Activated CD4-positive, alpha-beta memory T cell treated with anti-CD3 and anti-CD28 coated beads, Interleukin-2, amount 10 ng/mL, durations not matched to agents 7 days and 5 days (primary cell): ENCODE results near the gene FSTL4. TPM values are rescaled to one million over a fixed set of nuclear protein-coding genes. Genes with fewer than 3 reads are reported as not detected.

Source experiments
- CTCF ChIA-PET: fragments of 350-600 bp; sonication (Branson Sonifier 250); formaldehyde crosslinking; loops from one replicate; lab custom pipeline; 2021; ENCODE audit warnings: antibody characterized with exemption, inconsistent platforms; lab: Charles Lee
- POLR2A ChIA-PET: fragments of 350-600 bp; sonication (Branson Sonifier 250); formaldehyde crosslinking; loops from one replicate; lab custom pipeline; 2021; ENCODE audit warnings: antibody characterized with exemption; lab: Charles Lee
- DNase-seq: peaks from one replicate; pipeline ENCODE4 v3.0.0-alpha.2; 2020
- H3K27ac Mint-ChIP-seq: one replicate; pipeline ENCODE4 v1.8.0; 2021; ENCODE audit warnings: mild to moderate bottlenecking, mixed read lengths
- H3K27me3 Mint-ChIP-seq: one replicate; pipeline ENCODE4 v1.8.0; 2021; ENCODE audit warnings: mixed read lengths
- H3K36me3 Mint-ChIP-seq: one replicate; pipeline ENCODE4 v1.8.0; 2021; ENCODE audit warnings: low read depth, mixed read lengths
- H3K4me1 Mint-ChIP-seq: one replicate; pipeline ENCODE4 v1.8.0; 2021; ENCODE audit warnings: mixed read lengths
- H3K4me3 Mint-ChIP-seq: one replicate; pipeline ENCODE4 v1.8.0; 2021; ENCODE audit warnings: mild to moderate bottlenecking, mixed read lengths
- H3K9me3 Mint-ChIP-seq: one replicate; pipeline ENCODE4 v1.8.0; 2021; ENCODE audit warnings: mixed read lengths
- total RNA-seq, 2 experiments: library from RNA; stranded (reverse); gene quantifications; one replicate each; pipeline ENCODE4 v1.2.3, GENCODE V29; 2021

The FSTL4 gene
- total RNA-seq, 2 experiments from 2014 or later, result not detected

DNA sequence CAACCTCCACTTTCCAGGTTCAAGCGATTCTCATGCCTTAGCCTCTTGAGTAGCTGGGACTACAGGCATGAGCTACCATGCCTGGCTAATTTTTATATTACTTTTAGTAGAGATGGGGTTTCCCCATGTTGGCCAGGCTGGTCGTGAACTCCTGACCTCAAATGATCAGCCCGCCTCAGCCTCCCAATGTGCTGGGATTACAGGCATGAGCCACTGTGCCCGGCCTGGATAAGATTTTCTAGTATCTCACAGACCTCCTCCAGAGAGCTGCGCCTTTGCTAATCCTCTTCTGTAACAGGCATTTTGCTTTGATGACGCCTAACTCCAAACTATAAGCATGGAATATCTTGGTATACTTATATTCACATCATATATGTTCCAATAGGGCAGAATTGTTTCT is 99.4 kb downstream of the FSTL4 start:
- Mint-ChIP-seq H3K4me1 (no peaks in the 10 kb centered on the region), H3K4me3 (no peak overlapping the region), H3K27ac (no peak overlapping the region), H3K27me3 (peaks cover 14% of the 10 kb centered on the region), H3K36me3 (no peaks in the 10 kb centered on the region), H3K9me3 (no peaks in the 10 kb centered on the region)
- ChIA-PET CTCF (no interaction called here), POLR2A (no interaction called here)
- no peak for DNase-seq

DNA sequence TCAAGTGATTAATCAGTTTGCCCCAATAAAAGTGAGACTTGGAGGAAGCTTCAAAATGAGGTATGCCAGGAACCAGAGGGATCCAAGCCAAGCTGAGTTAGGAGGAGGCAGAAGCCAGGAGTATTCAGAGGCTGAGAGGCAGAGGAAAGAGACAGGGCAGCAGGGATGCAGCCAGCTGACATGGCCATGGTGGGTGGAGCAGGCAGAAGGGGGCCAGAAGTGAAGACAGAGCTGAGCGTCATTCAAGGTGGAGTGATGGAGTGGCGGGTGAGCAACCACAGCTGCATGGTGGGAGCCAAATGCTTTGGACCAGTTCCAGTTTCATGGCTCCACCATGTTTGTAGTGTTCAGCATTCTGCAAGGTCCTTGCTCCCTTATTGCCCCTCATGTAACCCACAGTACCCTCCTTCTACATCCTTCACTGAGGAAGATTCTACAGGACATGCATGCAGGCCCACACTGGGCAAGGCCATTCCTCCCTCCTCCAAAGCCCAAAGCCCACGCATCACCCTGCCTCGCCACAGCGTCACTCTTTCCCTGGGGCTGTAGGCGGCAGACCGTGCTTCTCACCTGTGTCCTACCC is 100.6 kb downstream of the FSTL4 start:
- Mint-ChIP-seq H3K4me1 (no peaks in the 10 kb centered on the region), H3K27me3 (peaks cover 8% of the 10 kb centered on the region), H3K27ac (no peak overlapping the region), H3K9me3 (no peaks in the 10 kb centered on the region), H3K4me3 (no peak overlapping the region), H3K36me3 (no peaks in the 10 kb centered on the region)
- no peak for DNase-seq
- ChIA-PET CTCF (no interaction called here), POLR2A (no interaction called here)

DNA sequence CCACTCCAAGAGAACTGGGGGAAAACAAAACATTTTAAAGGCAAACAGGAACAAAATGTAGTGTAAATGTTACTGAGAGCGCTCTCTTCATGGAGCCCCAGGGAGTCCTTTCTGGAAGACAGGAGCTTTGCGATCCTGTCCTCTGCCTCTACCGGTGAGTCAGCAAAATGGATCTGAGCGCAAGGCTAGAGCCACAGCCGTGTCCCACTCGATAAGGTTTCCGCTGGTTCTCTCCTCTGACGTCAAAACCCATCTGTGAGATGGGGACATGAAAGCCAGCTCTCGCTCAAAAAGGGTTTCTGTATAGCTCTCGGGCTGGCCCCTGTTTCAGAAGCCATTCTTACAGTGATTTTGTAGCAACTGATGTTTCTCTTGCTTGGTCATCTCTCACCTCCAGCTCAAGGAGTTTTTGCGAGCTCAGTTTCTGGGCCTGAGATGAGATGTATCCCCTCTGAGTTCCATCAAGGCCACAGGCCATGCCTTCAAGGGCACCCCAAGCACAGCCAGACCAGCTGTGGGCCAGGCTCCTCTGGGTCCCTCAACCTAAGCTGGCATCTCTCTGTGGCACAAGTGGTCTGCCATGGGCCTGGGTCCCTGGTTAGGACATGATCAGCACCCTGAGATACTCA is 101.6 kb downstream of the FSTL4 start:
- Mint-ChIP-seq H3K36me3 (no peaks in the 10 kb centered on the region), H3K27me3 (peaks cover 5% of the 10 kb centered on the region), H3K9me3 (no peaks in the 10 kb centered on the region), H3K4me3 (no peak overlapping the region), H3K27ac (no peak overlapping the region), H3K4me1 (no peaks in the 10 kb centered on the region)
- CTCF ChIA-PET, result no interaction called here
- POLR2A ChIA-PET, result no interaction called here
- DNase-seq, result no peak

DNA sequence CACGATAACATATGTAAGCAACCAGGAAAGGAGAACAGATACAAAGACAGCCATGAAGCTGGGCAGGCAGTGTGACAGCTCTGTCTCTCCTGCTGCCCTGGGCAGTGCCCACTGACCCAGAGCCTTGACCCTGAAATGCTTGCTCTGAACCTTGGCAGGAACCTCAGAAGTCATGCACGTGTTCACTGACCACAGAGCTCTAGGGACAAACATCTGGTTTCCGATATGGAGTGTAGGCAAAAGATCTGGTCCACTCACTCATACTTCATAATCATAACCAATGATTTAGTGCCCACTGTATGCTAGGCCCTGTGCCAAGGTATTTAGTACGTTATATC is 102.6 kb downstream of the FSTL4 start:
- Mint-ChIP-seq H3K4me1 (no peaks in the 10 kb centered on the region), H3K36me3 (no peaks in the 10 kb centered on the region), H3K4me3 (no peak overlapping the region), H3K27me3 (peaks cover 5% of the 10 kb centered on the region), H3K27ac (no peak overlapping the region), H3K9me3 (no peaks in the 10 kb centered on the region)
- DNase-seq, result no peak
- ChIA-PET POLR2A (no interaction called here), CTCF (no interaction called here)

DNA sequence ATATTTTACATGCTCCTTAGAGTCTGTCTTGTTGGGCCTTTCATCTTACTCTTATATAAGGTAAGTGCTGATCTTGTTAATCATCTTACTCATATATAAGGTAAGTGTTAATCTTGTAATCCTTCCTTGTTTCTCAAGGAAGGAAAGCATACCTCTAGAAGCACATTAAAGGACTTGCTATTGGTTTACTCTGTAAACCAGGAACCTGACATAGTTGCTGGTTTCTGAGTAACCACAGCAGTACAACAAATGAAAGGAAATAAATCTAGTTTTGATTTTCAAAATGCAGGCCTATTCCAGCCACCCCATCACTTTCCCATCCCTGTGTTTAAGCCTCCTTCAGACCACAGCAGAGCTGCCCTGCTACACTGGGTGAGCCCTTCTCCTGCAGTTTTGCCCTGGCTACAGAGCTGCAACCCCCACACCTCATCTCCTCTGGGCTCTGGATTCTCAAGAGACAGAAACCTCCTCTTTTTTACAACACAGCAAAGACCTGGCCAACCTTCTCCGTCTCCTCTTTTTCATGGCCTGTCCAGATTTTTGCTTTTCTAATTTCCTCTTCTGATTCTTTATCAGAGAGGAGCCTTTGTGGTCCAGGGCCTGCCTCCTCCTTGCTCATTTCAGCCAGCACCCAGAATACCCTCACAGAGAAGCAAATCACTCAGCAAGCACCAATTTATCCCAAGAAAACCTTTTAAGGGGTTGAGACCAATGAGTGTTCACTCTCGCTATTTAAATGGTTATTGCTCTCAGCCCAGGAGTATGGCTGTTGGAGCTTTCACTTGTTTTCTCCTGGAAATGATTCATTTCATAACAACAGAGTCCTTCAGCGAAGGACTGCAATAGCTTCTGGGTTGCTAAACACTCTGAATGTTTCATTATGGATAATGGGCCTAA is 103.2 kb downstream of the FSTL4 start:
- H3K4me1 Mint-ChIP-seq, result no peaks in the 10 kb centered on the region
- H3K4me3 Mint-ChIP-seq, result no peak overlapping the region
- CTCF ChIA-PET, result no interaction called here
- DNase-seq, result no peak
- POLR2A ChIA-PET, result no interaction called here
- no peak overlapping the region for H3K27ac Mint-ChIP-seq
- no peaks in the 10 kb centered on the region for H3K36me3 Mint-ChIP-seq
- H3K9me3 Mint-ChIP-seq, result no peaks in the 10 kb centered on the region
- peaks cover 7% of the 10 kb centered on the region for H3K27me3 Mint-ChIP-seq

DNA sequence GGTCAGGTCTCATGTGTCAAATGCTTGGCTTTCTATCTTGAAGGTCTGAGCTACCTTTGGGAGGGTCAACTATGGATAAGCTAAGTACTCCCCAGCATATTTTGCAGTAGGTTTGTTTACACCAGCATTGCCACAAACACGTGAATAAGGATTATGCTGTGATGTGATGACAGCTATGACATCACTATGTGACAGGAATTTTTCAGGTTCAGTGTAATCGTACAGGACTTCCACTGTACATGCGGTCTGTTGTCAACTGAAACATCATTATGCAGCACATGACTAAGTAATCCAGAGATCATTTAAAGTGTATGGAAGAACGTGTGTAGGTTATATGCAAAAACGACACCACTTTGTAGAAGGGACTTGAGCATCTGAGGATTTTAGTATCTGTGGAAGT is 104.0 kb downstream of the FSTL4 start:
- DNase-seq, result no peak
- ChIA-PET POLR2A (no interaction called here), CTCF (no interaction called here)
- Mint-ChIP-seq H3K27me3 (peaks cover 7% of the 10 kb centered on the region), H3K36me3 (no peaks in the 10 kb centered on the region), H3K4me1 (no peaks in the 10 kb centered on the region), H3K27ac (no peak overlapping the region), H3K4me3 (no peak overlapping the region), H3K9me3 (no peaks in the 10 kb centered on the region)

DNA sequence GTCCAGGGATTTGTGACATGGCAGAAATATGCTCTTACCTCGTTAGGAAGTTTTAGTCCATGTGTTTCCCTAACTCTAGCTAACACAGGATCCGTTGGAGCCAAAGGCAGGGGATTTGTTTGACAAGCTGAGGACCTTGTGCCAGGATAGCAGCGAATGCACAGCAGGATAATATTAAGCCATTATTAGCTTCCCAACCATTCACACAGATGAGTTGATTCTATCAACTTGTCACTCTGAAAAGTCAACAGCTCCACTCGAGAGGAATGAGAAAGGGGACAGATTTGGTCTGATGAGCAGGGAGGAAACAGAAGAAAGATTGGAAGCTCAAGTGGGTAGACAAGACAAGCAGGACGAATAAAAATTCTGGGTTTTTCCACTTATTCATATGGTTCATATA is 106.2 kb downstream of the FSTL4 start:
- no peak overlapping the region for H3K27ac Mint-ChIP-seq
- no peaks in the 10 kb centered on the region for H3K9me3 Mint-ChIP-seq
- H3K4me1 Mint-ChIP-seq, result no peaks in the 10 kb centered on the region
- ChIA-PET CTCF (interaction anchor here (1.7 kb wide), 1 partner anchor 83 kb away, joined by 5 read pairs; no protein-coding TSS in a partner anchor), POLR2A (no interaction called here)
- no peaks in the 10 kb centered on the region for H3K36me3 Mint-ChIP-seq
- no peak overlapping the region for H3K4me3 Mint-ChIP-seq
- H3K27me3 Mint-ChIP-seq, result peaks cover 7% of the 10 kb centered on the region
- no peak for DNase-seq

DNA sequence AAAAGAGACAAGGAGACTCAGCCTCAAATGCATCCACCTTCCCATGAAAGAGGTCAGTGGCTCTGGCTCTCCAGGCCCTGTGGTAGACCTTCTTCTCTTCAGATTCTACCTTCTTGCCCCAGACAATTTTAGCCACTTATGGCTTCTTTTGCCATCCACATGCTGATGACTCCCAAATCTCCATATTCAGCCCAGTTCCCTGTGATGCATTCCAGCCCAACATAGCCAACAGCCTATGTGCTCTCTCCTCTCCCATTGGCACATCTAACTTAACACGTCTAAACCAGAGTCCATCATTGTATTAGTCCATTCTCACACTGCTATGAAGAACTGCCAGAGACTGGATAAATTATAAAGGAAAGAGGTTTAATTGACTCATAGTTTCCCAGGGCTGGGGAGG is 108.8 kb downstream of the FSTL4 start:
- Mint-ChIP-seq H3K4me3 (no peak overlapping the region), H3K9me3 (no peaks in the 10 kb centered on the region), H3K27ac (no peak overlapping the region), H3K27me3 (peaks cover 9% of the 10 kb centered on the region), H3K36me3 (no peaks in the 10 kb centered on the region), H3K4me1 (no peaks in the 10 kb centered on the region)
- no peak for DNase-seq
- ChIA-PET POLR2A (no interaction called here), CTCF (no interaction called here)

DNA sequence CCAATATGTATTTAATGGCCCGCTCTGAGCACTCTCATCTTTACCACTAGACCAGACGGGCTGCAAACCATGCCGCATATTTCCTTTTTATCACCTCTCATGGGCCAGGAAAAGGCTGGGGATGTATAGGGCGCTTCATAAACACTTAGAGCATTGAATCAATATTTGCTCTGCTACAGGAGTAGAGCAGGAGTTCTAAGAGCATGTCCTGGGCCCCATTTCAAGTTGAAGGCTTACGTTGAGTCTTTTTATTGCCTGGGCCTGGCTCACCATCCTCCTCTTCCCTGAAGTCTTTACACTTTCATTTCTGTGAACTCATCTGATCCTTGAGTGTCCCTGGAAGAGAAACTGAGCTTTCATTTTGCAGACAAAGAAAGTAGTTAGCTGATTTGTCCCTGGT is 112.4 kb downstream of the FSTL4 start:
- CTCF ChIA-PET, result no interaction called here
- H3K4me3 Mint-ChIP-seq, result no peak overlapping the region

DNA sequence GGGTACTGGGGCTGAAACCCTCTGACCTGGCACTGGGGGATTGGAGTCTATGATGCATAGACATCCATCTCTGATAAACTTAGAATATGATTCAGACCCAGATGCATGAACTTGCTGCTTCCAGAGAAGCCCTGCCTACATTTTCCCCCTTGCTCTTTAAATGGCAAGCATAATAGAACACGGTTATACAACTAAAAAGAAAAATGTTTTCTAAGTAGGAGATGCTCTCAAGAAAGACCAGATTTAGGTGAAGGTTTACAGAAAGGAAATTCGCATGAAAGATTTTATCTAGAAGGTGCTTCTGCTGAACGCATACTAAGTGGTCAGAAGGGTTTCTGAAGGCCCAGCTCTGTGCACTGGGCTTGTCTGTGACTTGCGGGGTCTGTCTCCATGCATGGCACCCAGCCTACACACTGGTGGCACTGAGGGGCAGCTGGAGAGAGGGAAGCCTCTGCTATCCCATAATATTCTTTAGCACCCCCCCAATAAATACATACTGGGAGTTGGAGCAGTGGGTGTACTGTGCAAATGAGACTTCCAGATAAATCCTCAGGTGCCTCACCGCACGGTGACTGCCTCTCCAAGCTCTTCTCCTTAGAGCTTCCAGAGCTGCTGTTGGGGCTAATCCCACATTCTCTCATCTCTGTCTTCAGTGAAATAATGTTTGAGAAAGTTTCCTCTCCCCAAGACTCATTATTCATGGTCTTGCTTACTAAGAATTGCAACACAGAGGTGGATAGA is 114.6 kb downstream of the FSTL4 start:
- H3K4me3 Mint-ChIP-seq, result no peak overlapping the region
- CTCF ChIA-PET, result no interaction called here
- peaks cover 6% of the 10 kb centered on the region for H3K27me3 Mint-ChIP-seq
- POLR2A ChIA-PET, result no interaction called here
- no peak for DNase-seq
- H3K36me3 Mint-ChIP-seq, result no peaks in the 10 kb centered on the region
- H3K4me1 Mint-ChIP-seq, result no peaks in the 10 kb centered on the region
- no peak overlapping the region for H3K27ac Mint-ChIP-seq
- no peaks in the 10 kb centered on the region for H3K9me3 Mint-ChIP-seq

More for the DNA sequence above, 112.4 kb downstream of the FSTL4 start:
- Mint-ChIP-seq H3K9me3 (no peaks in the 10 kb centered on the region), H3K27me3 (peaks cover 9% of the 10 kb centered on the region), H3K4me1 (no peaks in the 10 kb centered on the region), H3K36me3 (no peaks in the 10 kb centered on the region), H3K27ac (no peak overlapping the region)
- no peak for DNase-seq
- POLR2A ChIA-PET, result no interaction called here

DNA sequence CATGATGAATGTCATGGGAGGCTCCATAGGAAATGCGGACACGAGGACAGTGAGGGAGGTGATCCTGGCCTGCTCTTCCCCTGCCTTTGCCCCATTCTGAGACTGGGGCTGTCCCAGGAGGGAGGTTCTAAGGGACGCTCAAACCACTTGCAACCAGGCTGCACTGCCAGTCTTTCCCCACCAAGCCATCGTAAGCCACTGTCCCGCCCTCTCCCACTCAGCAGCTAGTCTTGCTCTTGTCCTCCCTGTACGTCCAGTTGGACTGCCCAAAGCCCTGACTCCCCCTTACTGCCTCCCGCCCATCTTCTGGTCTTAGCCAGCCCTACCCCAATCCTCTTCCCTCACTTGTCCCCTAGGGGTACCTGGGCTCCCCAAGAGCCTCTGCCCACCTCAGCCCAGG is 115.7 kb downstream of the FSTL4 start:
- no peaks in the 10 kb centered on the region for H3K9me3 Mint-ChIP-seq
- CTCF ChIA-PET, result no interaction called here
- no peak overlapping the region for H3K27ac Mint-ChIP-seq
- H3K4me3 Mint-ChIP-seq, result no peak overlapping the region
- POLR2A ChIA-PET, result no interaction called here
- DNase-seq, result no peak
- no peaks in the 10 kb centered on the region for H3K4me1 Mint-ChIP-seq
- no peaks in the 10 kb centered on the region for H3K36me3 Mint-ChIP-seq
- peaks cover 6% of the 10 kb centered on the region for H3K27me3 Mint-ChIP-seq

DNA sequence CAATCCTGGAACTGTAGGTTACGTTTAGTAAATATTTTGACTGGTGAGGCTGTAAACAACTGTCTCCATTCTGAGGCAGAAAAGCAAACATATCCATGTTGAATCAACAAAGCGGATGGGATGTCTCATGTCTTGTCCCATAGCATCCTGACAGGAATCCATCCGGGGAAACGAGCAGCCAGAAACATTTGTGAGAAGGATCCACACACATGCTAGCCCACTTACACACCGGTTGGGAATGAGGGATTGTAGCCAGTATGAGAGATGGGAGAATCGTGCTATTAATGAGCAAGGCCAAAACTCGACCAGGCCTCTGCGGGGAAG is 117.5 kb downstream of the FSTL4 start:
- no peaks in the 10 kb centered on the region for H3K4me1 Mint-ChIP-seq
- ChIA-PET CTCF (no interaction called here), POLR2A (no interaction called here)
- H3K4me3 Mint-ChIP-seq, result no peak overlapping the region
- DNase-seq, result no peak
- H3K27ac Mint-ChIP-seq, result no peak overlapping the region
- peaks cover 3% of the 10 kb centered on the region for H3K9me3 Mint-ChIP-seq
- peaks cover 3% of the 10 kb centered on the region for H3K27me3 Mint-ChIP-seq
- H3K36me3 Mint-ChIP-seq, result no peaks in the 10 kb centered on the region

DNA sequence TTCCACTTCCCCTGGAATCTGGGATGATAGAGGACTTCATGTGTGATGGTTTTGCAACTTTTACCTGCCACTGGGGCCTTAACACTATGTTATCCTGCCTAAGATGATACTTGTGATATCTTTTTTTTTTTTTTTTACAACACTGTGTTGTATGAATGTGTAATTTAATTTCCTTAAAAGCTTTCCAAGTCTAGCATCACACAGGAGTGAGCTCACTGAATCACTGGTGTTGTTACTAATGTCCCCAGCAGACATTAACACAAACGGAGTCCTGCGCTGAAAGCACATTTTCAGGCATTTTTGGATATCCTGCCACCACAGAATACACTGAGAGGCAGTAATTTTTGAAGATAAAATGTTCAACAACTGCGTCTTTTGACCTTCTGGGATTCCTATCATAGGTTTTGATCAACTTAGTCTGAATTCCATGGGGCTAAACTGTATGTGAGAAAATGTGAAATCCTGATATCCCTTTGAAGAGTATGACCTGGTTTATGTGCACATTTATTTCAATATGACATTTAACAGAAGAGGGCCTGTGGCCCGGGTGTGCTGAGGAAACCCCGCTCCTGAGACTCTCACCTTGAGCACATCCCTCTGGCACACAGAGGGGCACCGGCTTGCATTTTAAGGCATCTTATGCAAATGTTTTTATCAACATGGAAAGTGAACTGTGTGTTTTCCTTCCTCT is 118.0 kb downstream of the FSTL4 start:
- H3K4me1 Mint-ChIP-seq, result no peaks in the 10 kb centered on the region
- peaks cover 3% of the 10 kb centered on the region for H3K27me3 Mint-ChIP-seq
- ChIA-PET CTCF (no interaction called here), POLR2A (no interaction called here)
- no peak overlapping the region for H3K4me3 Mint-ChIP-seq
- peaks cover 3% of the 10 kb centered on the region for H3K9me3 Mint-ChIP-seq
- H3K36me3 Mint-ChIP-seq, result no peaks in the 10 kb centered on the region
- no peak overlapping the region for H3K27ac Mint-ChIP-seq
- DNase-seq, result no peak
